ENCODE results near the gene HMGCR. TPM values are rescaled to one million over a fixed set of nuclear protein-coding genes. Genes with fewer than 3 reads are reported as not detected.

The HMGCR gene
- total RNA-seq, 1 experiment from 2014 or later: 137 TPM

GRCh38 chr5:75362474-75362975 lies 25.5 kb downstream of the HMGCR start (continued):
- TF ChIP-seq PREB (CRISPR knock-in tag; IDR thresholded peaks at IDR 0.05; ENCODE audit: borderline replicate concordance): no peak
- TF ChIP-seq TEAD1 (CRISPR knock-in tag; IDR thresholded peaks at IDR 0.05): no peak
- TF ChIP-seq ZNF423 (CRISPR knock-in tag; IDR thresholded peaks at IDR 0.05): no peak
- no peak for TF ChIP-seq CTCF (IDR thresholded peaks at IDR 0.05)
- TF ChIP-seq NFATC4 (CRISPR knock-in tag; IDR thresholded peaks at IDR 0.05): no peak
- no peak for TF ChIP-seq E2F1 (CRISPR knock-in tag; IDR thresholded peaks at IDR 0.05)
- no peak for TF ChIP-seq USF1 (CRISPR knock-in tag; IDR thresholded peaks at IDR 0.05)
- TF ChIP-seq SP1 (CRISPR knock-in tag; conservative IDR thresholded peaks at IDR 0.05): no peak
- no peak for TF ChIP-seq STAT6 (CRISPR knock-in tag; conservative IDR thresholded peaks at IDR 0.05; ENCODE audit: low read depth)
- no peak for TF ChIP-seq IRF1 (CRISPR knock-in tag; IDR thresholded peaks at IDR 0.05)
- no peak for TF ChIP-seq ZNF281 (CRISPR knock-in tag; IDR thresholded peaks at IDR 0.05)
- no peak for TF ChIP-seq CDX4 (CRISPR knock-in tag; IDR thresholded peaks at IDR 0.05; ENCODE audit: borderline replicate concordance)
- TF ChIP-seq RORB (CRISPR knock-in tag; IDR thresholded peaks at IDR 0.05): no peak

GRCh38 chr5:75363111-75363510 lies 26.1 kb downstream of the HMGCR start:
- no peaks in the 10 kb centered on the region for H3K27me3 Mint-ChIP-seq (ENCODE audit: low read depth)
- no peak overlapping the region for H3K4me3 Mint-ChIP-seq
- TF ChIP-seq GABPB1 (CRISPR knock-in tag; IDR thresholded peaks at IDR 0.05) (no peak), ZNF317 (CRISPR knock-in tag; IDR thresholded peaks at IDR 0.05; ENCODE audit: borderline replicate concordance, low read depth) (no peak)
- H3K27ac Mint-ChIP-seq: peak overlapping the region; percentile 90
- DNase-seq (ENCODE audit: low spot score): no peak
- CTCF ChIA-PET: no interaction called here
- H3K9me3 Mint-ChIP-seq: no peaks in the 10 kb centered on the region
- POLR2A ChIA-PET: no interaction called here
- peak; percentile 5; the same call in 1 of the 2 replicates for ATAC-seq
- peaks cover 27% of the 10 kb centered on the region for H3K36me3 Mint-ChIP-seq
- H3K4me1 Mint-ChIP-seq: peaks cover 21% of the 10 kb centered on the region

Data from WTC11 (cell line).